Spleen (tissue), 11 donors: ENCODE results near the gene CHODL. TPM values are rescaled to one million over a fixed set of nuclear protein-coding genes. Genes with fewer than 3 reads are reported as not detected.

Experiments
- DNase-seq: peaks from one replicate; pipeline ENCODE4 v3.0.0-alpha.2; 2020
- H3K27ac ChIP-seq, 8 donors: fragments of 200-600 bp; sonication (generic) in 7 of 8; 1 replicate in 4 of 8; 2 replicates in 4 of 8; pipeline versions ENCODE4 v1.5.0 to v1.8.0; 2016 to 2021; ENCODE audit warnings: inconsistent platforms in 4 of 8, mild to moderate bottlenecking in 4 of 8, moderate library complexity in 1 of 8
- H3K27me3 ChIP-seq, 7 donors: fragments of 200-600 bp; sonication (generic) in 6 of 7; replicated peaks in 1 of 7; 1 replicate in 4 of 7; 2 replicates in 3 of 7; pipeline versions ENCODE4 v1.5.0 to v1.8.0; 2016 to 2021; ENCODE audit warnings: inconsistent platforms in 3 of 7, mild to moderate bottlenecking in 1 of 7
- H3K36me3 ChIP-seq, 6 donors: fragments of 200-600 bp; sonication (generic) in 5 of 6; 1 replicate in 4 of 6; 2 replicates in 2 of 6; pipeline versions ENCODE4 v1.5.0 to v1.8.0; 2016 to 2021; ENCODE audit warnings: inconsistent platforms in 2 of 6
- H3K4me1 ChIP-seq, 6 donors: fragments of 200-600 bp; sonication (generic) in 5 of 6; 1 replicate in 3 of 6; 2 replicates in 3 of 6; pipeline versions ENCODE4 v1.5.0 to v1.8.0; 2016 to 2021; ENCODE audit warnings: inconsistent platforms in 3 of 6
- H3K4me3 ChIP-seq, 8 donors: fragments of 200-600 bp; sonication (generic) in 7 of 8; 1 replicate in 4 of 8; 2 replicates in 4 of 8; pipeline versions ENCODE4 v1.5.0 to v1.8.0; 2016 to 2021; ENCODE audit warnings: inconsistent platforms in 4 of 8, mild to moderate bottlenecking in 4 of 8, moderate library complexity in 2 of 8
- H3K9me3 ChIP-seq, 8 donors: fragments of 200-600 bp; sonication (generic) in 7 of 8; 1 replicate in 4 of 8; 2 replicates in 4 of 8; pipeline versions ENCODE4 v1.5.0 to v1.8.0; 2016 to 2021; ENCODE audit warnings: inconsistent platforms in 4 of 8
- POLR2A ChIP-seq, 3 donors: fragments of 450-650 bp; IDR thresholded peaks; one replicate each; pipeline ENCODE4 v1.5.1; 2017; ENCODE audit warnings: antibody characterized with exemption in 3 of 3, mild to moderate bottlenecking in 1 of 3
- POLR2AphosphoS5 ChIP-seq, 3 donors: sonication (generic); formaldehyde crosslinking; IDR thresholded peaks; one replicate each; pipeline ENCODE4 v1.5.1; 2017; ENCODE audit warnings: antibody characterized with exemption in 3 of 3
- WGBS, 5 donors: extraction: QIAGEN DNeasy Blood & Tissue Kit in 3 of 5; methylation state at CpG; one replicate each; pipeline versions ENCODE4 v1.1.5 to v1.1.7; 2013 to 2018; 5-methylcytosine and 5-hydroxymethylcytosine counted together
- intact Hi-C: fragments of 100-400 bp; cut with DNase I; formaldehyde crosslinking; loops from one replicate; pipeline ENCODE4 v1.15.0; 2023; ENCODE audit warnings: low total_unique reads
- polyA plus RNA-seq, 3 donors: library from polyadenylated mRNA; stranded (reverse); fragments of 200-250 nt; gene quantifications; one replicate each; pipeline ENCODE4 v1.2.1, GENCODE V29; 2013
- total RNA-seq, 7 donors: library from RNA; depleted of rRNA in 3 of 7; stranded (reverse); fragments of >200 nt in 3 of 7; fragmentation: NEBNext Ultra II Directional in 4 of 7; extraction: Animal tissue kit (Norgen Biotek cat#: 25700) in 4 of 7; gene quantifications; one replicate each; pipeline versions ENCODE4 v1.1.0 to v1.2.1, GENCODE V29; 2016 to 2021
- TF ChIP-seq, protein P1 (sequence below), 11 experiments: fragments of 200-600 bp in 7 of 11; fragments of 450-650 bp in 4 of 11; sonication (generic) in 4 of 11; IDR thresholded peaks in 8 of 11; conservative IDR thresholded peaks in 3 of 11; 1 replicate in 7 of 11; 2 replicates in 4 of 11; pipeline versions ENCODE4 v1.4.0 to v1.8.0; 2016 to 2021; ENCODE audit warnings: antibody characterized with exemption in 11 of 11, inconsistent platforms in 4 of 11, mild to moderate bottlenecking in 1 of 11
- donor health status: healthy with polysubstance abuse.
- donor health status: DM: no; HTN: no; CAD: no; lungs with moderate emphysema.
- donor health status: DM: no; HTN: no; CAD: no.
- donor health status: Bipolar disorder and iron deficiency.
- donor health status: healthy.
- donor health status: DM: no; HTN: no; CAD: no.
- donor health status: DM: yes; HTN: yes; CAD: no.

The CHODL gene
- total and polyA plus RNA-seq, 10 donors, result 1.2 to 17.3 (median 4.4) TPM

DNA sequence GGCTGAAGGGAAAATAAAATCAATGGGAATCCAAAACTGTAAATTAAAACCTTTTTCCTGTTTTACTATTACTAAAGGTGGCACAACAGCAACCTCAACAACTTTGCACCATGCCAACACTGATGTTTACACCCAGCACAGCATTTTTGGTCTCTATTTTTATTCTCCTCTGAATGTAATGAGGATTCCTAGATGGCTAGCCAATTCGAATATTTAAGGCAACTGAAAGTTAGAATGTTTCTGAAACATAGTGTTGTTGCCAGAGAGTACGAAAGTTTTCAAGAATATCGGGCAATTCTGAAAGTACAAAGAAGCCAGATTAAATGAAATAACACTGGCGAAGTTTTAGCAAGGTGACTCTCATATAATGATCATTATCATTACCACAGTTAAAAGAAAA is 40.7 kb downstream of the CHODL start:
- intact Hi-C loops, result no loop called here
- H3K27ac ChIP-seq, result no peak overlapping the region
- H3K9me3 ChIP-seq, result no peaks in the 10 kb centered on the region
- DNase-seq, result no peak
- WGBS, 5 donors, result 81 to 88% (median 85%) methylated on average over 4 of the region's 4 CpGs
- TF ChIP-seq POLR2A (IDR thresholded peaks at IDR 0.05), result no peak
- TF ChIP-seq POLR2AphosphoS5 (IDR thresholded peaks at IDR 0.05), result no peak
- TF ChIP-seq, protein P1, sequence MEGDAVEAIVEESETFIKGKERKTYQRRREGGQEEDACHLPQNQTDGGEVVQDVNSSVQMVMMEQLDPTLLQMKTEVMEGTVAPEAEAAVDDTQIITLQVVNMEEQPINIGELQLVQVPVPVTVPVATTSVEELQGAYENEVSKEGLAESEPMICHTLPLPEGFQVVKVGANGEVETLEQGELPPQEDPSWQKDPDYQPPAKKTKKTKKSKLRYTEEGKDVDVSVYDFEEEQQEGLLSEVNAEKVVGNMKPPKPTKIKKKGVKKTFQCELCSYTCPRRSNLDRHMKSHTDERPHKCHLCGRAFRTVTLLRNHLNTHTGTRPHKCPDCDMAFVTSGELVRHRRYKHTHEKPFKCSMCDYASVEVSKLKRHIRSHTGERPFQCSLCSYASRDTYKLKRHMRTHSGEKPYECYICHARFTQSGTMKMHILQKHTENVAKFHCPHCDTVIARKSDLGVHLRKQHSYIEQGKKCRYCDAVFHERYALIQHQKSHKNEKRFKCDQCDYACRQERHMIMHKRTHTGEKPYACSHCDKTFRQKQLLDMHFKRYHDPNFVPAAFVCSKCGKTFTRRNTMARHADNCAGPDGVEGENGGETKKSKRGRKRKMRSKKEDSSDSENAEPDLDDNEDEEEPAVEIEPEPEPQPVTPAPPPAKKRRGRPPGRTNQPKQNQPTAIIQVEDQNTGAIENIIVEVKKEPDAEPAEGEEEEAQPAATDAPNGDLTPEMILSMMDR (IDR thresholded peaks at IDR 0.05 in 8 of 11, conservative IDR thresholded peaks at IDR 0.05 in 3 of 11), result no peak
- no peak overlapping the region for H3K4me3 ChIP-seq
- peaks cover 0 to 3% (median 0%) of the 10 kb centered on the region in 7 donors for H3K27me3 ChIP-seq
- H3K36me3 ChIP-seq, result no peaks in the 10 kb centered on the region
- H3K4me1 ChIP-seq, result no peaks in the 10 kb centered on the region

DNA sequence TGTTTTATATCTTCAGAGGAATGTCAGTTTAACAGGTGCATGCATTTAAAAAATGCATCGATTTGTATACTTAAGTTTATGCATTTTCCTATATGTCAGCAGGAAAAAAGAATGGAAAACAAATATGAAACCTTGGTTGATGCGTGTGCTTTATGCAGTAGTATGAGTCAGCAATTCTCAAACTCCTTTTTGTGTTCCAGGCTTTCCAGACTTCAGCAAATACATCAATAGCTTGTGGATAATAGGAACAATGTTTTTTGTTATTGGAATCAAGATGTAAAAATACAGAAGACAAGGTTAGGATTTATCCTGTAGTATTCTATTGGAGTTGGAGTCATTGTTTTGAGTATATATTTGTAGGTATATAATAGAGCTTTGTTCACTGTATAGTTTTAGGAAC is 45.2 kb downstream of the CHODL start:
- H3K9me3 ChIP-seq, result no peaks in the 10 kb centered on the region
- WGBS, 5 donors, result 57 to 73% (median 62%) methylated on average over 2 of the region's 2 CpGs
- H3K27ac ChIP-seq, result no peak overlapping the region
- intact Hi-C loops, result no loop called here
- peaks cover 0 to 3% (median 0%) of the 10 kb centered on the region in 7 donors for H3K27me3 ChIP-seq
- TF ChIP-seq, protein P1 (IDR thresholded peaks at IDR 0.05 in 8 of 11, conservative IDR thresholded peaks at IDR 0.05 in 3 of 11), result no peak
- TF ChIP-seq POLR2AphosphoS5 (IDR thresholded peaks at IDR 0.05) (no peak), POLR2A (IDR thresholded peaks at IDR 0.05) (no peak)
- no peak for DNase-seq
- no peak overlapping the region for H3K4me3 ChIP-seq
- no peaks in the 10 kb centered on the region for H3K4me1 ChIP-seq
- no peaks in the 10 kb centered on the region for H3K36me3 ChIP-seq

DNA sequence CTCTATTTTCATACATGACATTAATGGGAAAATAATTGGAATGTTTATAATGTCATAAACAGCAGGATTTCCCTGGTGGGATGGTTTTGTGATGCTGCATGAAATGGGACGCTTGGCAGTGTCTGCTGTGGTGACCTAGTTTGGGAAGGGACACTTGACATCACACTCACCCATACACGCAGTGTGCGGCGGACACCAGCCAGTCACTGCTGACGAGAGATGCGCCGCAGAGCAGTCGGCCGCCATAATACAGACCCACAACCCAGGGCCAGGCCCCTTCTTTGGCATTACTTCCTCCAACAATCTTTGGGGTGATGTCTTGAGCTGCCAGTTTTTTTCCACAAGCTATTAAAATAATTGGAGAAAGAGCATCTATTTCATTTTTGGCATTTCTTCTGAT is 49.5 kb downstream of the CHODL start:
- no peak for DNase-seq
- WGBS, 5 donors, result 79 to 92% (median 88%) methylated on average over 9 of the region's 9 CpGs
- Histone ChIP-seq H3K4me3 (no peak overlapping the region), H3K27ac (no peak overlapping the region), H3K4me1 (no peaks in the 10 kb centered on the region), H3K9me3 (no peaks in the 10 kb centered on the region), H3K27me3 (no peaks in the 10 kb centered on the region), H3K36me3 (no peaks in the 10 kb centered on the region)
- intact Hi-C loops, result no loop called here
- TF ChIP-seq, protein P1 (IDR thresholded peaks at IDR 0.05 in 8 of 11, conservative IDR thresholded peaks at IDR 0.05 in 3 of 11), result no peak
- TF ChIP-seq POLR2A (IDR thresholded peaks at IDR 0.05) (no peak), POLR2AphosphoS5 (IDR thresholded peaks at IDR 0.05) (no peak)

DNA sequence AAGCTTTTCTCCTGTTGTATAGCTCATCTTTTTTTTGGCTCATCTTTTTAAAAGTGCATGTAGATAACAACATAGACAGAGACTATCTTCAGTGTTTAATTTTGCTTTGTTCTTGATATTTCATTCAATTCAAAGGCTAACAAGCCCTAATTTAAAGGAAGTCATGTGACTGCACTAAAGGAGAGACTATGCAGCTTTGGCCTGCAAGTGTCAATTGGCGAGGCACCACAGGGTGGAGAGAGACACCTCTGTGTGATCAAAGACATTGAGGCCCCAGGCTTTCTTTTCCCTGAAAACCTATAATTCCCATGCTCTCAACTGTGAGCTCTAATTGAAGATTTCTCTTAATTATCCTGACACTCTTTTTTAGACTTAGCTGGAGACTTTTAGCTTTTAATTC is 53.6 kb downstream of the CHODL start:
- TF ChIP-seq, protein P1 (IDR thresholded peaks at IDR 0.05 in 8 of 11, conservative IDR thresholded peaks at IDR 0.05 in 3 of 11), result no peak
- TF ChIP-seq POLR2A (IDR thresholded peaks at IDR 0.05), result no peak
- no peak for TF ChIP-seq POLR2AphosphoS5 (IDR thresholded peaks at IDR 0.05)
- H3K4me1 ChIP-seq, result no peaks in the 10 kb centered on the region
- WGBS, 5 donors, result 49 to 74% (median 58%) methylated on average over 1 of the region's 1 CpG
- intact Hi-C loops, result no loop called here
- no peaks in the 10 kb centered on the region for H3K27me3 ChIP-seq
- DNase-seq, result no peak
- no peaks in the 10 kb centered on the region for H3K9me3 ChIP-seq
- no peak overlapping the region for H3K4me3 ChIP-seq
- H3K36me3 ChIP-seq, result no peaks in the 10 kb centered on the region
- H3K27ac ChIP-seq, result no peak overlapping the region

Other genes starting within 250 kb of the CHODL start
- not detected for gene TMPRSS15, start 159.0 kb downstream of the CHODL start, total RNA-seq
- gene TMPRSS15, start 159.0 kb downstream of the CHODL start, polyA plus RNA-seq, result not detected